Liver (tissue), 9 donors: ENCODE data around the gene C6orf58. TPM values are rescaled to one million over a fixed set of nuclear protein-coding genes. Genes with fewer than 3 reads are reported as not detected.

ENCODE experiments used
- DNase-seq: peaks from one replicate; pipeline ENCODE4 v3.0.0-alpha.2; 2017; ENCODE audit warnings: low spot score
- H3K27ac ChIP-seq, 2 donors: one replicate each; pipeline ENCODE4 v1.7.0; 2013; ENCODE audit warnings: inconsistent platforms in 2 of 2, low read length in 2 of 2, control low read depth in 1 of 2, low read depth in 1 of 2, mild to moderate bottlenecking in 1 of 2
- H3K27me3 ChIP-seq, 4 donors: one replicate each; pipeline versions ENCODE4 v1.6.1 to v1.7.0; 2013; ENCODE audit warnings: low read length in 3 of 4, inconsistent platforms in 1 of 4, mild to moderate bottlenecking in 1 of 4, moderate library complexity in 1 of 4; ENCODE audit not compliant: control insufficient read depth in 4 of 4, insufficient read depth in 4 of 4
- H3K36me3 ChIP-seq, 4 donors: one replicate each; pipeline versions ENCODE4 v1.6.1 to v1.7.0; 2013; ENCODE audit warnings: low read length in 3 of 4, mild to moderate bottlenecking in 3 of 4, low read depth in 1 of 4, moderate library complexity in 1 of 4; ENCODE audit not compliant: control insufficient read depth in 4 of 4, insufficient read depth in 3 of 4
- H3K4me1 ChIP-seq, 4 donors: one replicate each; pipeline versions ENCODE4 v1.6.1 to v1.7.0; 2013; ENCODE audit warnings: low read length in 3 of 4, mild to moderate bottlenecking in 3 of 4, moderate library complexity in 1 of 4; ENCODE audit not compliant: control insufficient read depth in 4 of 4, insufficient read depth in 4 of 4
- H3K4me3 ChIP-seq, 3 donors: one replicate each; pipeline versions ENCODE4 v1.6.1 to v1.7.0; 2013; ENCODE audit warnings: low read length in 3 of 3, control low read depth in 1 of 3, low read depth in 1 of 3, mild to moderate bottlenecking in 1 of 3
- H3K9ac ChIP-seq, 2 donors: one replicate each; pipeline ENCODE4 v1.7.0; 2013; ENCODE audit warnings: low read length in 2 of 2, mild to moderate bottlenecking in 2 of 2, moderate library complexity in 2 of 2, control low read depth in 1 of 2, low read depth in 1 of 2
- H3K9me3 ChIP-seq, 4 donors: one replicate each; pipeline versions ENCODE4 v1.6.1 to v1.7.0; 2013; ENCODE audit warnings: low read length in 3 of 4; ENCODE audit not compliant: control insufficient read depth in 4 of 4
- CTCF ChIP-seq: fragments of 150-350 bp; IDR thresholded peaks from 2 replicates; pipeline ENCODE4 v1.5.1; 2017; ENCODE audit warnings: improper control_type of control experiment, low read depth, low read length; ENCODE audit not compliant: missing input control
- EGR1 ChIP-seq, 2 donors: IDR thresholded peaks; 2 replicates each; pipeline ENCODE4 v1.6.1; 2016 to 2018; ENCODE audit warnings: antibody characterized with exemption in 2 of 2, low read depth in 2 of 2
- FOXA1 ChIP-seq: IDR thresholded peaks from 2 replicates; pipeline ENCODE4 v1.6.1; 2016; ENCODE audit warnings: antibody characterized with exemption
- FOXA2 ChIP-seq: IDR thresholded peaks from 2 replicates; pipeline ENCODE4 v1.6.1; 2016; ENCODE audit warnings: antibody characterized with exemption
- GABPA ChIP-seq, 2 donors: IDR thresholded peaks in 1 of 2; conservative IDR thresholded peaks in 1 of 2; 2 replicates each; pipeline ENCODE4 v1.6.1; 2016; ENCODE audit warnings: antibody characterized with exemption in 2 of 2, mild to moderate bottlenecking in 1 of 2, moderate library complexity in 1 of 2
- JUND ChIP-seq, 2 donors: IDR thresholded peaks; 2 replicates each; pipeline ENCODE4 v1.6.1; 2016; ENCODE audit warnings: antibody characterized with exemption in 2 of 2
- MAX ChIP-seq: IDR thresholded peaks from 2 replicates; pipeline ENCODE4 v1.6.1; 2016; ENCODE audit warnings: antibody characterized with exemption
- NR2F2 ChIP-seq: IDR thresholded peaks from 2 replicates; pipeline ENCODE4 v1.6.1; 2016; ENCODE audit warnings: antibody characterized with exemption
- RAD21 ChIP-seq, 2 donors: IDR thresholded peaks; 2 replicates each; pipeline ENCODE4 v1.6.1; 2016; ENCODE audit warnings: antibody characterized with exemption in 2 of 2, mild to moderate bottlenecking in 2 of 2
- REST ChIP-seq: IDR thresholded peaks from 2 replicates; pipeline ENCODE4 v1.6.1; 2016; ENCODE audit warnings: antibody characterized with exemption, mild to moderate bottlenecking
- RXRA ChIP-seq, 2 donors: IDR thresholded peaks; 2 replicates each; pipeline ENCODE4 v1.6.1; 2017 to 2018; ENCODE audit warnings: antibody characterized with exemption in 2 of 2, mild to moderate bottlenecking in 1 of 2
- SP1 ChIP-seq: IDR thresholded peaks from 2 replicates; pipeline ENCODE4 v1.6.1; 2018; ENCODE audit warnings: antibody characterized with exemption, mild to moderate bottlenecking
- TAF1 ChIP-seq: conservative IDR thresholded peaks from 2 replicates; pipeline ENCODE4 v1.6.1; 2016; ENCODE audit warnings: antibody characterized with exemption, mild to moderate bottlenecking
- YY1 ChIP-seq: IDR thresholded peaks from 2 replicates; pipeline ENCODE4 v1.6.1; 2016; ENCODE audit warnings: antibody characterized with exemption, mild to moderate bottlenecking
- ZBTB33 ChIP-seq: IDR thresholded peaks from 2 replicates; pipeline ENCODE4 v1.6.1; 2016; ENCODE audit warnings: antibody characterized with exemption
- WGBS: extraction: QIAGEN DNeasy Blood & Tissue Kit; methylation state at CpG from one replicate; pipeline ENCODE4 v1.1.7; 2013; 5-methylcytosine and 5-hydroxymethylcytosine counted together
- polyA plus RNA-seq, 2 donors: library from polyadenylated mRNA; stranded (reverse) in 1 of 2; unstranded in 1 of 2; fragments of 200-250 nt in 1 of 2; fragments of >200 nt in 1 of 2; fragmentation: Nextera tagmentation in 1 of 2; extraction: Ambion mirVana in 1 of 2; gene quantifications; one replicate each; pipeline versions ENCODE4 v1.2.1 to v1.2.3, GENCODE V29; 2013 to 2015
- total RNA-seq, 2 donors: library from RNA; depleted of rRNA; stranded (reverse); fragments of >200 nt; gene quantifications; one replicate each; pipeline ENCODE4 v1.2.3, GENCODE V29; 2014
- donor health status: healthy.
- donor health status: healthy.
- donor health status: healthy.
- donor health status: healthy.
- donor health status: healthy.

The C6orf58 gene
- total and polyA plus RNA-seq, 4 donors: 0.08 to 0.09 TPM; not detected in 2

GRCh38 chr6:127582777-127583462 is 5.9 kb downstream of the C6orf58 start:
- TF ChIP-seq FOXA1 (no peak), YY1 (no peak), SP1 (no peak), ZBTB33 (no peak), JUND (IDR thresholded peaks at IDR 0.05) (no peak), CTCF (no peak), GABPA (IDR thresholded peaks at IDR 0.05 in 1 of 2, conservative IDR thresholded peaks at IDR 0.05 in 1 of 2) (no peak), MAX (no peak), RAD21 (IDR thresholded peaks at IDR 0.05) (no peak), EGR1 (IDR thresholded peaks at IDR 0.05; ENCODE audit: low read depth in 2 of 2) (no peak), FOXA2 (no peak), RXRA (IDR thresholded peaks at IDR 0.05) (no peak)
- Histone ChIP-seq H3K27me3 (peaks cover 0 to 19% (median under 1%) of the 10 kb centered on the region in 4 donors), H3K27ac (no peak overlapping the region), H3K9ac (no peak overlapping the region), H3K9me3 (no peaks in the 10 kb centered on the region), H3K4me1 (no peaks in the 10 kb centered on the region), H3K36me3 (no peaks in the 10 kb centered on the region), H3K4me3 (no peak overlapping the region)
- DNase-seq: no peak
- WGBS: 70% methylated on average over 4 of the region's 4 CpGs

- DNase-seq: no peak
- Histone ChIP-seq H3K36me3 (no peaks in the 10 kb centered on the region), H3K4me3 (no peak overlapping the region), H3K27me3 (peaks cover 0 to 11% (median 3%) of the 10 kb centered on the region in 4 donors), H3K4me1 (no peaks in the 10 kb centered on the region), H3K9ac (no peak overlapping the region), H3K9me3 (no peaks in the 10 kb centered on the region), H3K27ac (no peak overlapping the region)
- TF ChIP-seq NR2F2 (no peak), RXRA (IDR thresholded peaks at IDR 0.05) (no peak), TAF1 (no peak), FOXA1 (no peak), MAX (no peak), REST (no peak)
- 90% methylated on average over 2 of the region's 2 CpGs for WGBS
Measured at GRCh38 chr6:127585123-127585522, 8.1 kb downstream of the C6orf58 start.
